Astrocyte (in vitro differentiated cells and primary cell): Measurements from ENCODE around the gene TMED4.

Experiments used
- EZH2 ChIP-seq: IDR thresholded peaks from 2 replicates; pipeline ENCODE4 v1.6.1; 2012; ENCODE audit warnings: mild to moderate bottlenecking, low read length, inconsistent platforms; ENCODE audit not compliant: insufficient read depth
- TF ChIP-seq, protein P1 (sequence below): IDR thresholded peaks from 2 replicates; pipeline ENCODE4 v1.5.1; 2011; ENCODE audit warnings: low read depth, mild to moderate bottlenecking, inconsistent platforms, low read length, moderate library complexity; ENCODE audit not compliant: insufficient read depth

DNA sequence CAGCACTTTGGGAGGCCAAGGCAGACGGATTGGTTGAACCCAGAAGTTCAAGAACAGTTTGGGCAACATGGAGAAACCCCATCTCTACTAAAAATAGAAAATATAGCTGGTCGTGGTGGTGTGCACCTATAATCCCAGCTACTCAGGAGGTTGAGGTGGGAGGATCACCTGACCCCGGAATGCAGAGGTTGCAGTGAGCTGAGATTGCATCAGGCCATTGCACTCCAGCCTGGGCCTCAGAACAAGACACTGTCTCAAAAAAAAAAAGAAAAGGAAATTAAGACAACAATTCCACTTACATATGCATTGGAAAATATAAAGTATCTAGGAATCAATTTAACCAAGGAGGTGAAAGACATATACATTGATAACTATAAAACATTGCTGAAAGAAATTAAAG lies 17.2 kb upstream of the TMED4 start:
- TF ChIP-seq, protein P1, sequence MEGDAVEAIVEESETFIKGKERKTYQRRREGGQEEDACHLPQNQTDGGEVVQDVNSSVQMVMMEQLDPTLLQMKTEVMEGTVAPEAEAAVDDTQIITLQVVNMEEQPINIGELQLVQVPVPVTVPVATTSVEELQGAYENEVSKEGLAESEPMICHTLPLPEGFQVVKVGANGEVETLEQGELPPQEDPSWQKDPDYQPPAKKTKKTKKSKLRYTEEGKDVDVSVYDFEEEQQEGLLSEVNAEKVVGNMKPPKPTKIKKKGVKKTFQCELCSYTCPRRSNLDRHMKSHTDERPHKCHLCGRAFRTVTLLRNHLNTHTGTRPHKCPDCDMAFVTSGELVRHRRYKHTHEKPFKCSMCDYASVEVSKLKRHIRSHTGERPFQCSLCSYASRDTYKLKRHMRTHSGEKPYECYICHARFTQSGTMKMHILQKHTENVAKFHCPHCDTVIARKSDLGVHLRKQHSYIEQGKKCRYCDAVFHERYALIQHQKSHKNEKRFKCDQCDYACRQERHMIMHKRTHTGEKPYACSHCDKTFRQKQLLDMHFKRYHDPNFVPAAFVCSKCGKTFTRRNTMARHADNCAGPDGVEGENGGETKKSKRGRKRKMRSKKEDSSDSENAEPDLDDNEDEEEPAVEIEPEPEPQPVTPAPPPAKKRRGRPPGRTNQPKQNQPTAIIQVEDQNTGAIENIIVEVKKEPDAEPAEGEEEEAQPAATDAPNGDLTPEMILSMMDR: no peak
- no peak for TF ChIP-seq EZH2
